IPS-15b (cell line): ENCODE data around the gene CYP4F12.

Experiments used
- H3K27me3 ChIP-seq: one replicate; pipeline ENCODE4 v1.6.1; 2013; ENCODE audit warnings: low read length; ENCODE audit not compliant: control insufficient read depth, insufficient read depth
- H3K36me3 ChIP-seq: one replicate; pipeline ENCODE4 v1.6.1; 2013; ENCODE audit warnings: low read length; ENCODE audit not compliant: control insufficient read depth, insufficient read depth
- H3K4me1 ChIP-seq: one replicate; pipeline ENCODE4 v1.6.1; 2013; ENCODE audit warnings: mild to moderate bottlenecking, low read length; ENCODE audit not compliant: control insufficient read depth, insufficient read depth
- H3K4me3 ChIP-seq: one replicate; pipeline ENCODE4 v1.5.1; 2013; ENCODE audit warnings: low read depth, low read length
- H3K9ac ChIP-seq: one replicate; pipeline ENCODE4 v1.6.1; 2013; ENCODE audit warnings: low read depth, mild to moderate bottlenecking, low read length
- H3K9me3 ChIP-seq: one replicate; pipeline ENCODE4 v1.6.1; 2013; ENCODE audit warnings: mild to moderate bottlenecking, low read length; ENCODE audit not compliant: control insufficient read depth, insufficient read depth

The CYP4F12 gene

GRCh38 chr19:15730538-15730937 is 57.7 kb downstream of the CYP4F12 start:
- H3K9me3 ChIP-seq, result no peaks in the 10 kb centered on the region
- no peak overlapping the region for H3K4me3 ChIP-seq
- H3K27me3 ChIP-seq, result no peaks in the 10 kb centered on the region
- H3K9ac ChIP-seq, result no peak overlapping the region
- H3K4me1 ChIP-seq, result no peaks in the 10 kb centered on the region
- no peaks in the 10 kb centered on the region for H3K36me3 ChIP-seq

GRCh38 chr19:15732388-15732787 is 59.5 kb downstream of the CYP4F12 start:
- Histone ChIP-seq H3K9me3 (no peaks in the 10 kb centered on the region), H3K9ac (no peak overlapping the region), H3K4me3 (no peak overlapping the region), H3K4me1 (no peaks in the 10 kb centered on the region), H3K36me3 (no peaks in the 10 kb centered on the region), H3K27me3 (no peaks in the 10 kb centered on the region)

- Histone ChIP-seq H3K4me3 (no peak overlapping the region), H3K9me3 (no peaks in the 10 kb centered on the region)
Measured at GRCh38 chr19:15733895-15734294, 61.0 kb downstream of the CYP4F12 start.

GRCh38 chr19:15737722-15738121 is 64.8 kb downstream of the CYP4F12 start, which contains the start of gene OR10H3:
Gene OR10H3 (plus strand): TSS chr19:15737985. CDS start chr19:15741393, 3,408 bp downstream.
- Histone ChIP-seq H3K9me3 (peaks cover 5% of the 10 kb centered on the region), H3K36me3 (no peaks in the 10 kb centered on the region)

More at GRCh38 chr19:15733895-15734294, 61.0 kb downstream of the CYP4F12 start:
- Histone ChIP-seq H3K27me3 (no peaks in the 10 kb centered on the region), H3K9ac (no peak overlapping the region), H3K36me3 (no peaks in the 10 kb centered on the region), H3K4me1 (no peaks in the 10 kb centered on the region)

GRCh38 chr19:15740785-15741184 is 67.9 kb downstream of the CYP4F12 start:
- Histone ChIP-seq H3K27me3 (no peaks in the 10 kb centered on the region), H3K4me3 (no peak overlapping the region), H3K4me1 (no peaks in the 10 kb centered on the region), H3K36me3 (no peaks in the 10 kb centered on the region), H3K9me3 (peaks cover 5% of the 10 kb centered on the region), H3K9ac (no peak overlapping the region)

More at GRCh38 chr19:15737722-15738121, 64.8 kb downstream of the CYP4F12 start, which contains the start of gene OR10H3:
- Histone ChIP-seq H3K9ac (no peak within 1 kb of the TSS), H3K4me1 (no peaks in the 10 kb centered on the region), H3K27me3 (no peaks in the 10 kb centered on the region), H3K4me3 (no peak within 1 kb of the TSS)
